ENCODE data around the gene ZNRF2.

- TF ChIP-seq CTCF (IDR thresholded peaks at IDR 0.05) (no peak), POLR2A (IDR thresholded peaks at IDR 0.05) (no peak)
Measured at GRCh38 chr7:30365621-30366020, 81.2 kb downstream of the ZNRF2 start.

All from adrenal gland (tissue), 5 donors.